Nephron progenitor cell (in vitro differentiated cells): ENCODE measurements around the gene SEC61G.

ENCODE experiments used
- DNase-seq: peaks from one replicate; pipeline ENCODE4 v3.0.0; 2021
- H3K27ac Mint-ChIP-seq: 2 replicates; pipeline ENCODE4 v1.8.0; 2021; ENCODE audit warnings: mild to moderate bottlenecking, moderate library complexity, mixed read lengths
- H3K27me3 Mint-ChIP-seq: 2 replicates; pipeline ENCODE4 v1.8.0; 2021; ENCODE audit warnings: mild to moderate bottlenecking, low read depth, mixed read lengths; ENCODE audit not compliant: poor library complexity
- H3K36me3 Mint-ChIP-seq: 2 replicates; pipeline ENCODE4 v1.8.0; 2021; ENCODE audit warnings: low read depth, mixed read lengths
- H3K4me1 Mint-ChIP-seq: 2 replicates; pipeline ENCODE4 v1.8.0; 2021; ENCODE audit warnings: mixed read lengths
- H3K4me3 Mint-ChIP-seq: 2 replicates; pipeline ENCODE4 v1.8.0; 2021; ENCODE audit warnings: mild to moderate bottlenecking, moderate library complexity, mixed read lengths
- H3K9me3 Mint-ChIP-seq: 2 replicates; pipeline ENCODE4 v1.8.0; 2021; ENCODE audit warnings: mild to moderate bottlenecking, moderate library complexity, mixed read lengths
- CTCF ChIP-seq: fragments of 200-600 bp; sonication (generic); IDR thresholded peaks from 2 replicates; pipeline ENCODE4 v1.5.0; 2021; ENCODE audit warnings: antibody characterized with exemption

Gene SEC61G

GRCh38 chr7:54778166-54778565 is 19.2 kb upstream of the SEC61G start:
- H3K4me3 Mint-ChIP-seq, result no peak overlapping the region
- no peaks in the 10 kb centered on the region for H3K36me3 Mint-ChIP-seq
- H3K9me3 Mint-ChIP-seq, result peaks cover 20% of the 10 kb centered on the region
- no peak for DNase-seq
- peaks cover 5% of the 10 kb centered on the region for H3K4me1 Mint-ChIP-seq
- H3K27ac Mint-ChIP-seq, result no peak overlapping the region
- H3K27me3 Mint-ChIP-seq, result peaks cover 21% of the 10 kb centered on the region
- no peak for TF ChIP-seq CTCF

- no peaks in the 10 kb centered on the region for H3K36me3 Mint-ChIP-seq
- peaks cover 5% of the 10 kb centered on the region for H3K4me1 Mint-ChIP-seq
- H3K27ac Mint-ChIP-seq, result no peak overlapping the region
- TF ChIP-seq CTCF, result no peak
- peaks cover 20% of the 10 kb centered on the region for H3K9me3 Mint-ChIP-seq
- no peak overlapping the region for H3K4me3 Mint-ChIP-seq
- peaks cover 33% of the 10 kb centered on the region for H3K27me3 Mint-ChIP-seq
- no peak for DNase-seq
Measured at GRCh38 chr7:54774785-54775740, 16.1 kb upstream of the SEC61G start.

- Mint-ChIP-seq H3K4me3 (peak overlapping the region; percentile 74), H3K27ac (no peak overlapping the region), H3K36me3 (no peaks in the 10 kb centered on the region), H3K4me1 (peaks cover 5% of the 10 kb centered on the region), H3K27me3 (peaks cover 36% of the 10 kb centered on the region), H3K9me3 (peaks cover 20% of the 10 kb centered on the region)
- TF ChIP-seq CTCF, result peak; percentile 78
- DNase-seq, result peak; percentile 85
Measured at GRCh38 chr7:54773472-54774399, 14.7 kb upstream of the SEC61G start.

- peaks cover 29% of the 10 kb centered on the region for H3K27me3 Mint-ChIP-seq
- peaks cover 2% of the 10 kb centered on the region for H3K9me3 Mint-ChIP-seq
Measured at GRCh38 chr7:54769203-54769602, 10.2 kb upstream of the SEC61G start.

GRCh38 chr7:54764861-54765260 is 5.8 kb upstream of the SEC61G start:
- no peaks in the 10 kb centered on the region for H3K36me3 Mint-ChIP-seq
- TF ChIP-seq CTCF, result no peak
- no peak for DNase-seq
- no peak overlapping the region for H3K27ac Mint-ChIP-seq
- peaks cover 15% of the 10 kb centered on the region for H3K27me3 Mint-ChIP-seq
- no peaks in the 10 kb centered on the region for H3K9me3 Mint-ChIP-seq
- H3K4me3 Mint-ChIP-seq, result no peak overlapping the region
- peaks cover 6% of the 10 kb centered on the region for H3K4me1 Mint-ChIP-seq

More at GRCh38 chr7:54769203-54769602, 10.2 kb upstream of the SEC61G start:
- DNase-seq, result no peak
- no peak overlapping the region for H3K4me3 Mint-ChIP-seq
- no peaks in the 10 kb centered on the region for H3K36me3 Mint-ChIP-seq
- TF ChIP-seq CTCF, result no peak
- H3K27ac Mint-ChIP-seq, result no peak overlapping the region
- peaks cover 5% of the 10 kb centered on the region for H3K4me1 Mint-ChIP-seq
